Aorta (tissue), 5 donors: ENCODE data around the gene GLIPR1L2. TPM values are rescaled to one million over a fixed set of nuclear protein-coding genes. Genes with fewer than 3 reads are reported as not detected.

Experiments
- ATAC-seq: fragments of 200-7000 bp; cut with Tn5 transposase; one replicate; pipeline ENCODE4 v1.9.1; 2022; ENCODE audit warnings: moderate library complexity; ENCODE audit not compliant: low FRiP score
- DNase-seq, 2 donors: peaks; one replicate each; pipeline ENCODE4 v3.0.0-alpha.2; 2020
- H3K27ac ChIP-seq, 2 donors: one replicate each; pipeline ENCODE4 v1.5.1; 2013; ENCODE audit warnings: low read length in 2 of 2, mild to moderate bottlenecking in 2 of 2, moderate library complexity in 2 of 2, control low read depth in 1 of 2, inconsistent platforms in 1 of 2, low read depth in 1 of 2
- H3K27me3 ChIP-seq, 2 donors: one replicate each; pipeline ENCODE4 v1.6.1; 2013; ENCODE audit warnings: control low read depth in 1 of 2, low read length in 1 of 2, mild to moderate bottlenecking in 1 of 2, moderate library complexity in 1 of 2; ENCODE audit not compliant: insufficient read depth in 2 of 2, control insufficient read depth in 1 of 2
- H3K36me3 ChIP-seq, 2 donors: one replicate each; pipeline ENCODE4 v1.6.1; 2013; ENCODE audit warnings: control low read depth in 1 of 2, low read length in 1 of 2, mild to moderate bottlenecking in 1 of 2; ENCODE audit not compliant: insufficient read depth in 2 of 2, control insufficient read depth in 1 of 2
- H3K4me1 ChIP-seq, 2 donors: one replicate each; pipeline ENCODE4 v1.6.1; 2013; ENCODE audit warnings: low read length in 2 of 2, control low read depth in 1 of 2, mild to moderate bottlenecking in 1 of 2, moderate library complexity in 1 of 2; ENCODE audit not compliant: insufficient read depth in 2 of 2, control insufficient read depth in 1 of 2
- H3K4me3 ChIP-seq, 2 donors: one replicate each; pipeline ENCODE4 v1.5.1; 2013; ENCODE audit warnings: low read length in 2 of 2, control low read depth in 1 of 2, mild to moderate bottlenecking in 1 of 2
- H3K9me3 ChIP-seq: one replicate; pipeline ENCODE4 v1.6.1; 2013; ENCODE audit warnings: mild to moderate bottlenecking, low read length; ENCODE audit not compliant: control insufficient read depth
- WGBS, 2 donors: extraction: QIAGEN DNeasy Blood & Tissue Kit; methylation state at CpG; one replicate each; pipeline ENCODE4 v1.1.7; 2013; 5-methylcytosine and 5-hydroxymethylcytosine counted together
- intact Hi-C, 2 donors: fragments of 100-400 bp; cut with DNase I; formaldehyde crosslinking; loops; one replicate each; pipeline versions ENCODE4 v1.14.2 to v1.15.0; 2022
- polyA plus RNA-seq, 2 donors: library from polyadenylated mRNA; stranded (reverse); fragments of 200-250 nt; gene quantifications; one replicate each; pipeline ENCODE4 v1.2.3, GENCODE V29; 2013
- total RNA-seq, 2 donors: library from RNA; stranded (reverse); fragmentation: NEBNext Ultra II Directional; extraction: Animal tissue kit (Norgen Biotek cat#: 25700); gene quantifications; one replicate each; pipeline ENCODE4 v1.2.1, GENCODE V29; 2021
- donor health status: healthy with polysubstance abuse.
- donor health status: Bipolar disorder and iron deficiency.
- donor health status: DM: no; HTN: no; CAD: no.
- donor health status: DM: no; HTN: no; CAD: no.
- donor health status: DM: yes; HTN: yes; CAD: no.

GLIPR1L2 gene
- total and polyA plus RNA-seq, 4 donors = 0.67 to 1.9 (median 1.0) TPM

DNA sequence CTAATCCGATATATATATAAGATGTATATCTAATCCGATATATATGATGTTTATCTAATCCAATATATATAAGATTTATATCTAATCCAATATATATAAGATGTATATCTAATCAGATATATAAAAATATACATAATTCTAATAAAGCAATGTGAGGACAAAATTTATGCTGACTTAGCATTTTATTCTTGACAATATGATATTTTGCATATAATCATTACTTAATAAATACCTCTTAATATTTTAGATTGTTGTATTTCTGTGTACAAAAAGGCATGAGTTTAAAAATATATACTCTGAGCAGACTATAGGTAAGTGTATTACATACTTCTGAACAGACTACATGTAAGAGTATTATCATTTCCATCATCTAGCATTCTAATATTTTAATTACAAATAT is 18.9 kb downstream of the GLIPR1L2 start:
- intact Hi-C loops = no loop called here
- Histone ChIP-seq H3K36me3 (no peaks in the 10 kb centered on the region), H3K27me3 (no peaks in the 10 kb centered on the region), H3K4me1 (no peaks in the 10 kb centered on the region), H3K4me3 (no peak overlapping the region), H3K9me3 (no peaks in the 10 kb centered on the region), H3K27ac (no peak overlapping the region)
- 93 to 98% methylated on average over 2 of the region's 2 CpGs for WGBS, 2 donors
- no peak for ATAC-seq
- no peak for DNase-seq

DNA sequence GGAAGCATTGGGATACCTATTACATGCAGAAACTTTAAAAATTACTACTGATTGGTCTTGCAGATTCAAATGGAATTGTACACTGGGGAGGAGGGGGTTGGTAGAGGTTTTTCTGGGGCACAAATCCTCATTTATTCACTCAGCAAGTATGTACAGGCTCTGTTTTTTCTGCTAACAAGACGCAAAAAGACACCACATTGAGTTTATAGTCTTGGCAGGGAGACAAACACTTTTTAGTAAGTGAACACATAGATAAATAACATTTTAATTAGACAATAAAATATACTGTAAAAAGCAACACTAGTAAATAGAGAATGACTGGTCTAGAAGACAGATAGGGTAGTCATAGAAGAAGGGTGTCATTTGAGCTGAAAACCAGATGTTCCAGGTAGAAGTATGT is 23.8 kb downstream of the GLIPR1L2 start:
- H3K4me1 ChIP-seq = no peaks in the 10 kb centered on the region
- ATAC-seq (no peak), DNase-seq (no peak)
- no peak overlapping the region for H3K27ac ChIP-seq
- intact Hi-C loops = no loop called here
- H3K27me3 ChIP-seq = no peaks in the 10 kb centered on the region
- no peak overlapping the region for H3K4me3 ChIP-seq
- 3 to 18% methylated on average over 1 of the region's 1 CpG for WGBS, 2 donors
- no peaks in the 10 kb centered on the region for H3K9me3 ChIP-seq
- no peaks in the 10 kb centered on the region for H3K36me3 ChIP-seq

DNA sequence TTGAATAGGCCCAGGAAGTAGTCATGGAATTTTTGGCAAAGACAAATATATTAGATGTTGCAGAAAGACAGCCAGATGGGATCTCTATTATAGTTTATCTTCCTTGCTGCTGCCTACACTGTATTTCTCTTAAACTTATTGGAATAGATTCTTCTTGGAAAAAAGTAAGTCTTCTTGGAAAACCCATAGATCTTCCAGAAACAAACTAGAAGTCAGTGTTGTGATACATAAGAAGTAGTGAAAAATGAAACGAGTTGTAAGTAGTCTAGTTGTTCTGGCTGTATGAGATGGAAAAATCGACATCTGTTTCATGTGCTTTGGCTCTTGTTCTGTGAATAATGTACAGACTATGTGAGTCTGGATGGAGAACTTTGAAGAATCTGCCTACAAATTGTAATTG is 29.0 kb downstream of the GLIPR1L2 start:
- Histone ChIP-seq H3K4me1 (no peaks in the 10 kb centered on the region), H3K27me3 (no peaks in the 10 kb centered on the region), H3K36me3 (no peaks in the 10 kb centered on the region), H3K9me3 (peaks cover under 1% of the 10 kb centered on the region), H3K4me3 (no peak overlapping the region), H3K27ac (no peak overlapping the region)
- WGBS, 2 donors = 43 to 50% methylated on average over 2 of the region's 2 CpGs
- no peak for ATAC-seq
- DNase-seq = no peak
- intact Hi-C loops = no loop called here

DNA sequence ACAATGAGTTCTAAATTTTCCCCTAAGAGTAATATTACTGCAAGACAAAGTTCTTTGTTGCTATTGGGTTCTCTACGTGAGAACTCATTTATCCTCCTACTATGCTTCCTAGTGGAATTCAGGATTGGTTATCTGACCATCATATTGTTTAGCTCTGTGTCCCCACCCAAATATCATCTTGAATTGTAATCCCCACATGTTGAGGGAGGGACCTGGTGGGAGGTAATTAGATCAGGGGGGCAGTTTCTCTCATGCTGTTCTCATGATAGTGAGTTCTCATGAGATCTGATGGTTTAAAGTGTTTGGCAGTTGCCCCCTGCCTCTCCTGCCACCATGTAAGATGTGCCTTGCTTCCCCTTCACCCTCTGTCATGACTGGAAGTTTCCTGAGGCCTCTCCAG is 36.6 kb downstream of the GLIPR1L2 start:
- intact Hi-C loops = no loop called here
- H3K9me3 ChIP-seq = peaks cover 2% of the 10 kb centered on the region

DNA sequence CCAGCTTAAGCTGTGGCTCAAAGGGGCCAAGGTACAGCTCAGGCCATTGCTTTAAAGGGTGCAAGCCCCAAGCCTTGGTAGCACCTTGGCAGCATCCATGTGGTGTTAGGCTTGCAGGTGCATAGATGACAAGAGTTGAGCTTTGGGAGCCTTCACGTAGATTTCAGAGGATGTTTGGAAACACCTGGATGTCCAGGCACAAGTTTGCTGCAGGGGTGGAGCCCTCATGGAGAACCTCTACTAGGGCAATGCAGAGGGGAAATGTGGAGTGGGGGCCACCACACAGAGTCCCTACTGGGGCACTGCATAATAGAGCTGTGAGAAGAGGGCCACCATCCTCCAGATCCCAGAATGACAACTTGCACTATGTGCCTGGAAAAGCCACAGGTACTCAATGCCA is 37.9 kb downstream of the GLIPR1L2 start:
- WGBS, 2 donors = 95 to 100% methylated on average over 1 of the region's 1 CpG
- no peak overlapping the region for H3K27ac ChIP-seq
- intact Hi-C loops = no loop called here

More for the DNA sequence above, 36.6 kb downstream of the GLIPR1L2 start:
- Histone ChIP-seq H3K4me3 (no peak overlapping the region), H3K27ac (no peak overlapping the region), H3K27me3 (no peaks in the 10 kb centered on the region), H3K36me3 (no peaks in the 10 kb centered on the region), H3K4me1 (no peaks in the 10 kb centered on the region)
- 0 to 50% methylated on average over 1 of the region's 1 CpG for WGBS, 2 donors
- DNase-seq (no peak), ATAC-seq (no peak)

DNA sequence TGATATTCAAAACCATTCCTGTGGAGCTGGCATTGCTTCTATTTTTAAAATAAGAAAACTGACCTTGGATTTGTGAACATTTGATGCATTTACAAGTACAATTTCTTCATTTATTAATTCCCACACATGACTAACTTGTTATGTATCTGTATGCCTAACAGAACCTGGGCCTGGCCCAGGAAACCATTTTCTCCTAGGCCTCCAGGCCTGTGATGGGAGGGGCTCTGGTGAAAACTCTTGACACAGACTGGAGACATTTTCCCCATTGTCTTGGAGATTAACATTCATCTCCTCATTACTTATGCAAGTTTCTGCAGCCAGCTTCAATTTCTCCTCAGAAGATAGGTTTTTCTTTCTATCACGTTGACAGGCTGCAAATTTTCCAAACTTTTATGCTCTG is 42.0 kb downstream of the GLIPR1L2 start:
- WGBS, 2 donors = 56 to 71% methylated on average over 1 of the region's 1 CpG
- Histone ChIP-seq H3K9me3 (peaks cover 2% of the 10 kb centered on the region), H3K27ac (peak overlapping the region in 1 of 2 donors; percentile 67), H3K27me3 (no peaks in the 10 kb centered on the region), H3K4me1 (no peaks in the 10 kb centered on the region), H3K36me3 (no peaks in the 10 kb centered on the region), H3K4me3 (no peak overlapping the region)
- intact Hi-C loops = no loop called here
- no peak for DNase-seq
- no peak for ATAC-seq

More for the DNA sequence above, 37.9 kb downstream of the GLIPR1L2 start:
- no peak for ATAC-seq
- H3K9me3 ChIP-seq = peaks cover 2% of the 10 kb centered on the region
- DNase-seq = no peak
- H3K36me3 ChIP-seq = no peaks in the 10 kb centered on the region
- no peaks in the 10 kb centered on the region for H3K27me3 ChIP-seq
- no peaks in the 10 kb centered on the region for H3K4me1 ChIP-seq
- H3K4me3 ChIP-seq = no peak overlapping the region

- Histone ChIP-seq H3K4me3 (no peak overlapping the region), H3K27ac (no peak overlapping the region), H3K36me3 (no peaks in the 10 kb centered on the region), H3K27me3 (no peaks in the 10 kb centered on the region), H3K9me3 (peaks cover 2% of the 10 kb centered on the region), H3K4me1 (no peaks in the 10 kb centered on the region)
- intact Hi-C loops = no loop called here
- ATAC-seq = no peak
- WGBS, 2 donors = 74 to 76% methylated on average over 2 of the region's 2 CpGs
- no peak for DNase-seq
These were observed 46.7 kb downstream of the GLIPR1L2 start for GRCh38 chr12:75437564-75437963.

GRCh38 chr12:75438059-75438754 is 47.3 kb downstream of the GLIPR1L2 start:
- no peaks in the 10 kb centered on the region for H3K27me3 ChIP-seq
- H3K36me3 ChIP-seq = no peaks in the 10 kb centered on the region
- H3K4me3 ChIP-seq = no peak overlapping the region
- no peaks in the 10 kb centered on the region for H3K4me1 ChIP-seq
- no peak for ATAC-seq
- intact Hi-C loops = no loop called here
- H3K27ac ChIP-seq = no peak overlapping the region
- DNase-seq = no peak
- H3K9me3 ChIP-seq = peaks cover 2% of the 10 kb centered on the region
- 62 to 74% methylated on average over 4 of the region's 4 CpGs for WGBS, 2 donors

DNA sequence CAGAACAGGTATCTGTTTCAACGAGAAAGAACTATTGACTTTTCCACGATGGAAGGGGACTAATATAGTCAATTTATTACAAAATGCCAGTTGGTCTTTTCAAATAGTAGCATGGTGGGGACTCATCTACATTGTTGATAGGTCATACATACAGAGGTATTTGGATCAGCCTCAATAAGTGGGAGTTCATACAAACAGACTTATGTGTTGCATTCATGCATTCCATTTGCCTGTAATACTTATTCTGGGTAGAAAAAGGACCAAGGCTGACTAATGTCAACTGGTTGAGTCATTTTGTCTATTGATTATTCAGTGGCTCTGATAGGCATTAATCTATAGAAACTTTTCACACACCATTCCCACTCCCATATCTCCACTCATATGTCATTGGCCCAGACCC is 48.2 kb downstream of the GLIPR1L2 start:
- WGBS, 2 donors = 88 to 90% methylated on average over 2 of the region's 2 CpGs
- H3K27ac ChIP-seq = no peak overlapping the region
- H3K36me3 ChIP-seq = no peaks in the 10 kb centered on the region
- peaks cover 2% of the 10 kb centered on the region for H3K9me3 ChIP-seq
- H3K27me3 ChIP-seq = no peaks in the 10 kb centered on the region
- DNase-seq = no peak
- no peak for ATAC-seq
- intact Hi-C loops = no loop called here
- no peak overlapping the region for H3K4me3 ChIP-seq
- H3K4me1 ChIP-seq = no peaks in the 10 kb centered on the region
